Esophagus squamous epithelium (tissue), 4 donors: Measurements from ENCODE around the gene MBLAC1.
"Not testable (repeated sequence)": the region's sequence is repeated elsewhere in the genome, so short reads cannot be mapped to it uniquely, and the experiment has no call there.

Experiments
- POLR2A ChIP-seq, 4 donors: fragments of 450-650 bp; IDR thresholded peaks; one replicate each; pipeline ENCODE4 v1.6.1; 2017; ENCODE audit warnings: antibody characterized with exemption in 4 of 4, mild to moderate bottlenecking in 4 of 4, moderate library complexity in 3 of 4
- TF ChIP-seq, protein P1 (sequence below), 6 experiments: fragments of 450-650 bp in 4 of 6; fragments of 200-600 bp in 2 of 6; sonication (generic) in 2 of 6; IDR thresholded peaks; one replicate each; pipeline ENCODE4 v1.5.1; 2016 to 2019; ENCODE audit warnings: antibody characterized with exemption in 6 of 6, mild to moderate bottlenecking in 4 of 6, moderate library complexity in 4 of 6

DNA sequence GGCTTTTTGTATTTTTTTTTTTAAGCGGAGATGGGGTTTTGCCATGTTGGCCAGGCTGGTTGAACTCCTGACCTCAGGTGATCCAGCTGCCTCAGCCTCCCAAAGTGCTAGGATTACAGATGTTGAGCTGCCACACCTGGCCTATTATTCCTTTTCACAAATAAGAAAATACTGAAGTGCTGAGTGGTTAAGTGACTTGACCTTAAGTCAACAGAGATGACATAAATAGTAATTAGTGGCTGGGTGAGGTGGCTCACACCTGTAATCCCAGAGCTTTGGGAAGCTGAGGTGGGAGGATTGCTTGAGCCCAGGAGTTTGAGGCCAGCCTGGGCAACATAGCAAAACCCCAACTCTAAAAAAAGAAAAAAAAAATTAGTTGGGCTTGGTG is 3.4 kb downstream of the MBLAC1 start:
- TF ChIP-seq, protein P1, sequence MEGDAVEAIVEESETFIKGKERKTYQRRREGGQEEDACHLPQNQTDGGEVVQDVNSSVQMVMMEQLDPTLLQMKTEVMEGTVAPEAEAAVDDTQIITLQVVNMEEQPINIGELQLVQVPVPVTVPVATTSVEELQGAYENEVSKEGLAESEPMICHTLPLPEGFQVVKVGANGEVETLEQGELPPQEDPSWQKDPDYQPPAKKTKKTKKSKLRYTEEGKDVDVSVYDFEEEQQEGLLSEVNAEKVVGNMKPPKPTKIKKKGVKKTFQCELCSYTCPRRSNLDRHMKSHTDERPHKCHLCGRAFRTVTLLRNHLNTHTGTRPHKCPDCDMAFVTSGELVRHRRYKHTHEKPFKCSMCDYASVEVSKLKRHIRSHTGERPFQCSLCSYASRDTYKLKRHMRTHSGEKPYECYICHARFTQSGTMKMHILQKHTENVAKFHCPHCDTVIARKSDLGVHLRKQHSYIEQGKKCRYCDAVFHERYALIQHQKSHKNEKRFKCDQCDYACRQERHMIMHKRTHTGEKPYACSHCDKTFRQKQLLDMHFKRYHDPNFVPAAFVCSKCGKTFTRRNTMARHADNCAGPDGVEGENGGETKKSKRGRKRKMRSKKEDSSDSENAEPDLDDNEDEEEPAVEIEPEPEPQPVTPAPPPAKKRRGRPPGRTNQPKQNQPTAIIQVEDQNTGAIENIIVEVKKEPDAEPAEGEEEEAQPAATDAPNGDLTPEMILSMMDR (IDR thresholded peaks at IDR 0.05): not testable (repeated sequence)
- not testable (repeated sequence) for TF ChIP-seq POLR2A (IDR thresholded peaks at IDR 0.05)
